Activated CD8-positive, alpha-beta memory T cell treated with anti-CD3 and anti-CD28 coated beads for 24 hours (primary cell): ENCODE results near the gene CARHSP1.
"Not testable (repeated sequence)": the region's sequence is repeated elsewhere in the genome, so short reads cannot be mapped to it uniquely, and the experiment has no call there.

Experiments used
- DNase-seq: peaks from one replicate; pipeline ENCODE4 v3.0.0-alpha.2; 2020

The CARHSP1 gene

DNA sequence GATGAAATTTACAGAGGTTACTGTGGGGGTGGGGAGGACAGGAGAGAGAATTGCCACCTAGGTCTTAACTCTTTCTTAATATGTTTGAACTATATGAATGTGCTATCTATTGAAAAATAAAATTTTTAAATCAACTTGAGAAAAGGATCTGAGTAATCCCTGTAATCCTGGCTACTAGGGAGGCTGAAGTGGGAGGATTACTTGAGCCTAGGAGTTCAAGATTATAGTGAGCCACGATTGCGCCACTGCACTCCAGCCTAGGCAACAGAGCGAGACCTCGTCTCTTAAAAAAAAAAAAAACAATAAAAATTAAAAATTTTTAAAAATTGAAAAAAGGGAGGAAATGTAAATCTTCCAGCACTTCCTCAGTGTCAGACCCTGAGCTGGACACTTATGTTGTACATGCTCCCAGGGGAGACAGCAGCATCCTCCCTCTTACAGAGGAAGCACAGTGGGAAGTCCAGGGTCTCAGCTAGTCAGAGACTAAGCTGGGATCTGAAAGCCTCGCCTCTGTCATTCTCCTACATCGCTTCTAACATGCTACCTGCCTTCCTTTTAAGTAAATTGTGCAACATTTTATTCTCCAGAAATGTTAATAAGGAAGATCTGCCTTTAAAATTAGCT is 49.3 kb downstream of the CARHSP1 start:
- no peak for DNase-seq

DNA sequence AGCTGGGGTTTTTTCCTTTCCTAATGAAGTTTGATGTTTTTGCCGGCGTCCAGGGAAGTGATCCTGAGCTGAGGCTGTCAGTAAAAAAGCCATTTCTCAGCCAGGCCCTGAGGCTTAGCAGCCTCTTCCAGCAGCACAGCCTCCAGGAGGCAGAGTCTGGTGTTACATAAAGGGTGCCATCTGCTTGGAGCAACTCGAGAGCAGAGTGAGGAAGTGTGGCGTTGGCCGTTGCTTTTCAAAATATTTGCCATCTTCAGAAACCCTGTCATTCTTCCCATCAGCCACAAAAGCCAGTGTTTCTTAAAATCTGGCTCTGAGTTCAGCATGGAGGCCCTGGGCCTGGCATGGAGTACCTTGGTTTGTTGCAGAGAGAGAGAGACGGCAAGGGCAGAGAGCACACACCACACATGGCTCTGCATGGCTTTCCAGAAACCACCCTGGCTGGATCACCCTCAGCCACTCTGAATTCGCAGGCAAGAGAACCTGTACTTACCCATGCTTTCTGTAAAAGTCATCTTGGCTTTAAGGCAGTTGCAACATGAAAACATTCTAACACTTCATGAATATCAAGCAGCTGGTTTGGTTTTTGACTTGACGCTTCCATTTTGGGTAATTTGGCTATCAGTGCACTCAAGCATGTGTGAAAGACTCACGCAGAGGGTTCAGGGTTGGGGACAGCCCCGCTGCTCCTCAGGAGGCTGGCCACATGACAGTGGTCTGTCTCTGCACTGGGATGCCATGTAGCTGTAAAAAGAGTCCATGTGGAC is 50.1 kb downstream of the CARHSP1 start:
- DNase-seq: no peak

DNA sequence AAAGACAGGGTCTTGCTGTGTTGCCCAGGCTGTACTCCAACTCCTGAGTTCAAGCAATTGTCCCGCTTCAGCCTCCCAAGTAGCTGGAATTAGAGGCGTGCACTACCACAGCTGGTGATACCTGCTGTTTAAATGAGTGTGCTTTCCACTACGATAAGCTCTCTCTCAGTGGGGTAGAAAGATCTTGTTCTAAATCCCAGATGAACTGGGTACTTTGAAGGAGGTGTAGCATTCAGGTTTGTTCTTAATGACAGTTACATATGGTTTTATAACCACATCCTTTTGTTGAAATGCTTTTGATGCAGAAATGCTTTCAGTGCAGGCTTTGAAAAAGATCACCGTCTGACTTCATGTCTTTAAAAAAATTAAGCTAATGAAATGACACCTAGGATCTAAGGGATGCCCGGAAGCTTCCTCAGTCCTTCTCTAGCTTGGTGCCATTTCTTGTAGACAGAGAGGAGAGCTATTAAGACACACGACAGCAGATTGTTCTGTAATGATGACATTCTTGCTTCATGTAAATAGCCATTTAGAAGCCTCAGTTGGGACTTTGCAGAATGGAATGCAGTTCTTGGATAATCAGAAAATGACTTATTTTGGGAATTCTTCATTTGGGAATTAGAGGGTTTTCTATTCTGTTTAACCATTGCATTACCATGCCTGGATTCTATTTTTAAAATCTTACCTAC is 51.7 kb downstream of the CARHSP1 start:
- DNase-seq: no peak

DNA sequence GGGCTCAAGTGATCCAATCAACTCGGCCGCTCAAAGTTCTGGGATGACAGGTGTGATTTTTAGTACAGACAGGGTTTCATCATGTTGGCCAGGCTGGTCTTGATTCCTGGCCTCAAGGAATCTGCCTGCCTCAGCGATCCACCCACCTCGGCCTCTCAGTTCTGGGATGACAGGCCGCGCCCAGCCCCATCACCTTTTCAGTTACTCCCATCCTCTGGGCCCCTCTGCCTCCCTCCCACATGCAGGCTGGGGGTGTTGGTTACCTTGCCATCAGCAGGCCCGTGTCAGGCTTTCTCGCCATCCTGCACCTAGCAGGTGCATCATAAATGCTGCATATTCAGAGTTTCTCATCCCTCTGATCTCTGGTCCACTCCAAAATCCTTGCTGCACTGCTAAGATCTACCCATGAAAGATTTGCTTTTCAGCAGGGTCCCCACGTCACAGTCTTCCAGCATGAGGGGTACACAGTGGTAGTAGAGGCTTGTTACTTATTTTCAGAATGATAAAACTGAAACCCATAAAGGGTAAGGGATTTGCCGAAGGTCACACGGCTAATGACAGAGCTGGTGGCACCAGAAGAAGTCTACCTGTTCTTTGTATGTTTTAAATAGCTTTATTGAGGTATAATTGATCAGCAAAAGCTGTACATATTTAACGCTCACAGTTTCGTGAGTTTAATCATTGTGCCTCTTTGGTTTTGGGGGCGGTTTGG is 54.6 kb downstream of the CARHSP1 start:
- no peak for DNase-seq

DNA sequence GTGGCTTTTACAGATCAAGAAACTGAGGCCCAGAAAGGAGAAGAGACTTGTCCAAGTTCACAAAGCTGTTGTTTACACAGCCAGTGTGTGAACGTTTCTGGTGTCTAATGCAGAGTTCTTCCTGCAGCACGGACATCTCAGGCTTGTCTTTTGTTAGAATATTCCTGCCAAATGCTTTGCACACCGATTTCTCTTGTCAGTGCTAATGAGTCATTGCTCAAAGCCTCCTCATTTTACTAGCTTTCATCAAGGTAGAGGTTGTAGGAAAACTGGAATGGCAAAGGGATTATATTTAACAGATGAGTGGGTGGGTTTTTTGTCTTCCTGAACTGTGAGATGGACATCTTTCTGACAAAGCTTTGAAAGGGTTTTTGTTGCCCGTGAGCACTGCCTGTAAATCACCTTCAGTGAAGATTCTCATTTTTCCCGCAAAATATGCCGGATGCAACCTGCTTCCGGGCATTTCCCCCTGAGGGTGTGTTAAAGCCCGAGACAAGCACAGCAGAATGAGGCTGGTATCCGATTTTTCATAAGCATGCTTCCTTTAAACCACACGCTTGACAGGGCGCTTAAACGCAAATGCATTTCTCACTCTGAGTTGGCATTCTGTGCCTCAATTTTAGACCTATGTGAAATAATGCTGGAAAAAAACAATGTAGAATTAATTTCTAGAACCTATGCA is 56.5 kb downstream of the CARHSP1 start:
- DNase-seq: no peak

DNA sequence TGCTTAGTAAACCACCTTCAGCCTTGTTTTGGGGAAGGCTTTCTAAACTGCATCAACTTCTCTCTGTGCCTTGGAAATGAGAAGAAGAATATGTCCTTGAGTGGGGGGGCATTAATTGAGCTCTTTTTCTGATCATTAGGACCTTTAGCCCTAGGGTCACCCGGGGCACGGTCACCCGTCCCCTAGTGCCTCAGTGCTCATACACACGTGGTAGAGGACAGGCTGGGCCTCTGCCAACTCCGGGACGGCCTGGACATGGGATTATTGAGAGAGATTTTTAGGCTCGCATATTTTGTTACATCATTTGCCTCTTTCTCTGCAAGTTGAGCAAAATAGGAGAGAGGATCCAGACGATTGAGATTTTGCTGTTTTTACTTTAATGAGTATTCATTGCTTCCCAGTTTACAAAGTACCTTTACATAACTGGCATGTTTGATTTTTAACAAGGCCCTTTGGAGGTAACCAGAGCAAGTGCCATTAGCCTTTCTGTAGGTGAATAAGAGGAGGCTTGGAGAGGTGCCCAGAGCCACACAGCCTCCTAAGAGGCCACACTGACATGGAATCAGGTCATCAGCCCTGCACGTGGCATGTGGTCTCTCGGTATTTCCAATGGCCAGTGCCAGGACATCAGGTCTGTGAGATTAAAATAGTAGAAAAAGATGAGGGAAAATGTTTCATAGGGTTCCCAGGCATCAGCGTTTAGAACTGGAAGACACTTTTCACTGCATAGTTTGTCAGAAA is 60.0 kb downstream of the CARHSP1 start:
- DNase-seq: no peak

DNA sequence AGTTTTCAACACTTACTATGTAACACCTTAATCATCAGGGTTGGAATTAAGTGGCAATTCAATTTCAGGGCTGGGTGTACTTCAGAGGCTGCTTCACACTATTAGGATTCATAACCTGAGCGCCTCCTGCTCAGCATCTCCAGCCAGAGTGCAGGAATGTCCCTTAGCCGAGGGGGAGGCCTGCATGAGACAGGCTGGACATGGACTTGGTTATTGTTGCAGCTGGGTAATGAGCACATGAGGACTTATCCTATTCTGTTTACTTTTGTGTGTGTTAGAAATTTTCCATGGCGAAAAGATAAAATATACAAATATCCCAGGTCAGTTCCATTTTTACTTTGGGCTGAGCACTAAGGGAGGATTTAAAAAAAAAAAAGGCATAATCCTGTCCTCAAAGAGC is 60.8 kb downstream of the CARHSP1 start:
- no peak for DNase-seq

DNA sequence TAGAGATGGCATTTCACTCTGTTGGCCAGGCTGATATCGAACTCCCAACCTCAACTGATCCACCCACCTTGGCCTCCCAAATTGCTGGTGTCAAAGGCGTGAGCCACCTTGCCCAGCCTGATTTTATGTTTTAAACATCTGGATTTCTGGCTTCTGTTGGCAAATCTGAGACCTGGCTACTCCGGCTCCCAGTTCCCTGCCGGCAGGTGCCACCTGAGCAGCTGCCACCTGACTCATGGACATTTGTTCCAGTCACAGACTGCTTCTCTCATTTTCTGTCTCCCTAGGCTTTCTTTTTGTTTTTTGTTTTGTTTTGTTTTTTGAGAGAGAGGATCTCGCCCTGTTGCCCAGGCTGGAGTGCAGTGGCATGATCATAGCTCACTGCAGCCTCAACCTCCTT is 61.6 kb downstream of the CARHSP1 start:
- no peak for DNase-seq

DNA sequence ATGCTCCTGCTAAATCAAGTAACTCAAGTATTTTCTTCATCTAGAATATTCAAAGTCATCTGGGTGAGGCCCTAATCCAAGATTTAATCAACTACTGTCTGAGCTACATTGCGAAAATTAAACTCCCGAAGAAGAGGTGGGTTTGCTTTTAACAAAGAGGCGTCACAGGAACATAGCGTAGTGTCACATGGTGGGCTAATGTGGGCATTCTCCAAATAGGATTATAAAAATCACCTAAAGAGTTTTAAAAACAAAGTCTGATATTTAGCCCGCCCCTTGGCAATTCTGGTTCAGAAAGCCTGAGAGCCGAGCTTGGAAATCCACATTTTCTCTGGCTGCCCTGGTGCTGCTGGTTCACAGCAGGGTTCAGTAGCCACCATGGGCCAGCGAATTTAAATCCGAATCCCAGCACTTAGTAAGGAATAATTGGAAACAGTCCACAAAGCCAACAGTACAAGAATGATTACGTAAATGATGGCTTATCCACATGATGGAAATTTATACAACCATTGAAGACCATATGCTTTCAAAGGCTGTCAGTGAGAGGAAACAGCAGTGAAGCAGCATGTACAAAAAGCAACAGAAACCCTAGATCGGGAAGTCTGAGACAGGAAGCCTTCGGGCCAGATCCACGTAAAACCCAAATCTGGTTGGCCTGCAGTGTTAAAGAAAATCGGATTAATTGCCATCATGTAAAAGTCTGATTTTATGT is 62.4 kb downstream of the CARHSP1 start:
- no peak for DNase-seq

DNA sequence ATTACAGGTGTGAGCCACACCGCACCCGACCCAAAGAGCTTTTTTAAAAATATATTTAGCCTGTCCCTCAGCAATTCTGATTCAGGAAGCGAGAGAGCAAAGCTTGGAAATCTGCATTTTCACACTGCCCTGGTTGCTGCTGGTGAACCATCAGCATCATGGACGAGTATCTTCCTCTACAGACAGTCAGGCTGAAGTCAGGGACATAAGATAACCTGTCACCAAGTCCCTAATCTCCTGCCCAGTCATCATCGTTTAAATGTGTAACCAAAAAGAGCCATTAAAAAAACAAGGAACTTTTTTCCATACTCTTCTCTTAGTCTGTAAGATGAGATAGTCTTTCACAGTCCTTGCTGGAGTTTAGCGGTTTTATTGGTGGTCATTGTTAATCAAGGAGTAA is 64.5 kb downstream of the CARHSP1 start:
- DNase-seq: no peak

DNA sequence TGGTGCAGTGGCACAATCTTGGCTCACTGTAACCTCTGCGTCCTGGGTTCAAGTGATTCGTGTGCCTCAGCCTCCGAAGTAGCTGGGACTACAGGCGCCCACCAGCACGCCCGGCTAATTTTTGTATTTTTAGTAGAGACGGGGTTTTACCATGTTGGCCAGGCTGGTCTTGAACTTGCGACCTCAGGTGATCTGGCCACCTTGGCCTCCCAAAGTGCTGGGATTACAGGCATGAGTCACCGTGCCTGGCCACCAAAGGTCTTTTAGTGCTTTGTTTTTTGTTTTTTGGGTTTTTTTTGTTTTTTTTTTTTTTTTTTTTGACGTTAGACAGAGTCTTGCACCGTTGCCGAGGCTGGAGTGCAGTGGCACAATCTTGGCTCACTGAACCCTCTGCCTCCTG is 65.1 kb downstream of the CARHSP1 start:
- not testable (repeated sequence) for DNase-seq
